ENCODE measurements around the gene PIK3R6. TPM values are rescaled to one million over a fixed set of nuclear protein-coding genes. Genes with fewer than 3 reads are reported as not detected.

PIK3R6 gene
- total and polyA plus RNA-seq, 2 of the 4 experiments (the other 2 are of a cell fraction) = not detected

GRCh38 chr17:8835106-8835505 is 32.4 kb downstream of the PIK3R6 start:
- Histone ChIP-seq H3K56ac (ENCODE audit: extremely low read depth, insufficient read depth, low read length) (no peak overlapping the region), H3K4me1 (ENCODE audit: control insufficient read depth, insufficient read depth, low read length) (no peaks in the 10 kb centered on the region), H3K9ac (ENCODE audit: low read depth, low read length) (no peak overlapping the region), H2BK20ac (ENCODE audit: low read depth, low read length) (no peak overlapping the region), H4K91ac (ENCODE audit: insufficient read depth, low read depth, low read length) (no peak overlapping the region), H4K20me1 (ENCODE audit: insufficient read depth, low read length) (no peaks in the 10 kb centered on the region), H2BK120ac (ENCODE audit: low read depth, low read length) (no peak overlapping the region), H2BK5ac (ENCODE audit: low read depth, low read length, poor library complexity, severe bottlenecking) (no peak overlapping the region), H3K23ac (ENCODE audit: low read depth, low read length) (no peak overlapping the region), H4K8ac (ENCODE audit: low read depth in 2 of 2, low read length in 2 of 2) (no peak overlapping the region), H2AK9ac (replicated peaks; ENCODE audit: low read depth, low read length, poor library complexity) (no peak overlapping the region), H3K4ac (ENCODE audit: low read depth, low read length) (no peak overlapping the region), H3K36me3 (ENCODE audit: control insufficient read depth, insufficient read depth, low read length) (no peaks in the 10 kb centered on the region), H4K5ac (ENCODE audit: low read depth, low read length) (no peak overlapping the region), H3K4me3 (ENCODE audit: insufficient read depth, low read depth, low read length) (no peak overlapping the region), H3K27ac (ENCODE audit: insufficient read depth, low read length) (no peak overlapping the region), H3K4me2 (ENCODE audit: low read depth, low read length) (no peak overlapping the region), H2AK5ac (ENCODE audit: low read depth, low read length) (no peak overlapping the region), H3K18ac (ENCODE audit: low read depth, low read length) (no peak overlapping the region), H3K9me3 (ENCODE audit: control insufficient read depth, insufficient read depth, low read length) (no peaks in the 10 kb centered on the region), H2AFZ (replicated peaks; ENCODE audit: low read length, poor library complexity) (no peak overlapping the region), H3K9me1 (ENCODE audit: insufficient read depth, low read length) (no peaks in the 10 kb centered on the region), H3K79me1 (ENCODE audit: low read depth in 1 of 2, low read length in 2 of 2) (no peaks in the 10 kb centered on the region), H3K14ac (replicated peaks; ENCODE audit: low read depth, low read length) (no peak overlapping the region), H2BK15ac (ENCODE audit: low read depth, low read length) (no peak overlapping the region), H3K27me3 (ENCODE audit: control insufficient read depth, insufficient read depth, low read length) (no peaks in the 10 kb centered on the region)
- intact Hi-C loops (cut with micrococcal nuclease) = no loop called here
- in situ Hi-C loops (cut with MboI; ENCODE audit: low sequenced_read_pairs) = no loop called here
- no peak for TF ChIP-seq ELK1 (IDR thresholded peaks at IDR 0.05; ENCODE audit: borderline replicate concordance, low read depth, low read length)
- POLR2A ChIA-PET (ENCODE audit: unreplicated experiment) = no interaction called here
- CTCF ChIA-PET = no interaction called here
- WGBS, 2 experiments (ENCODE audit: extremely low coverage in 2 of 2, insufficient read length in 1 of 2) = 81% methylated on average over 7 of the region's 14 CpGs; no CpG with 5 or more reads in 1 of the 2 experiments
- dilution Hi-C loops (cut with HindIII; ENCODE audit: low sequenced_read_pairs, unreplicated experiment) = no loop called here
- ATAC-seq (ENCODE audit: low read depth) (no peak), DNase-seq (no peak)
- no TSS peak for BruUV-seq (replicated peaks)
